Measurements from ENCODE around the gene PGC.

The PGC gene

DNA sequence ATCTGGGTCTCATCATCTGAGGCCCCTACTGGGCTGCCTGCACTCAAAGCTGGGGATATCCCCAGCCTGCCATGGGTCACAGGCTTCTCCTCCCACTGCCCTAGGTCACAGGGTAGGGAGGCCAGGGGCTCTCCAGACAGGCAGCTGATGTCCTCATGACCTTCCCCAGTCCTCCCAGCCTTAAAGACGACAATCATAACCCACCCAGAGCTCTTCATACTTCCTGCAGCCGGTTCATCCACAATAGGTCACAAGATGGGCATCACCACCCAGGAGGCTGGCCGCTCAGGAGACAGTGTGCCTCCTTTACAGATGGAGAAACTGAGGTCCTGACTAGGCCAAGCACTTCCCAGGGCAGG, 27.0 kb downstream of the PGC start:
- no peak for DNase-seq (ENCODE audit: extremely low read depth, low read depth)
- TF ChIP-seq, protein P1, sequence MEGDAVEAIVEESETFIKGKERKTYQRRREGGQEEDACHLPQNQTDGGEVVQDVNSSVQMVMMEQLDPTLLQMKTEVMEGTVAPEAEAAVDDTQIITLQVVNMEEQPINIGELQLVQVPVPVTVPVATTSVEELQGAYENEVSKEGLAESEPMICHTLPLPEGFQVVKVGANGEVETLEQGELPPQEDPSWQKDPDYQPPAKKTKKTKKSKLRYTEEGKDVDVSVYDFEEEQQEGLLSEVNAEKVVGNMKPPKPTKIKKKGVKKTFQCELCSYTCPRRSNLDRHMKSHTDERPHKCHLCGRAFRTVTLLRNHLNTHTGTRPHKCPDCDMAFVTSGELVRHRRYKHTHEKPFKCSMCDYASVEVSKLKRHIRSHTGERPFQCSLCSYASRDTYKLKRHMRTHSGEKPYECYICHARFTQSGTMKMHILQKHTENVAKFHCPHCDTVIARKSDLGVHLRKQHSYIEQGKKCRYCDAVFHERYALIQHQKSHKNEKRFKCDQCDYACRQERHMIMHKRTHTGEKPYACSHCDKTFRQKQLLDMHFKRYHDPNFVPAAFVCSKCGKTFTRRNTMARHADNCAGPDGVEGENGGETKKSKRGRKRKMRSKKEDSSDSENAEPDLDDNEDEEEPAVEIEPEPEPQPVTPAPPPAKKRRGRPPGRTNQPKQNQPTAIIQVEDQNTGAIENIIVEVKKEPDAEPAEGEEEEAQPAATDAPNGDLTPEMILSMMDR (IDR thresholded peaks at IDR 0.05; ENCODE audit: low read depth, low read length) = no peak

DNA sequence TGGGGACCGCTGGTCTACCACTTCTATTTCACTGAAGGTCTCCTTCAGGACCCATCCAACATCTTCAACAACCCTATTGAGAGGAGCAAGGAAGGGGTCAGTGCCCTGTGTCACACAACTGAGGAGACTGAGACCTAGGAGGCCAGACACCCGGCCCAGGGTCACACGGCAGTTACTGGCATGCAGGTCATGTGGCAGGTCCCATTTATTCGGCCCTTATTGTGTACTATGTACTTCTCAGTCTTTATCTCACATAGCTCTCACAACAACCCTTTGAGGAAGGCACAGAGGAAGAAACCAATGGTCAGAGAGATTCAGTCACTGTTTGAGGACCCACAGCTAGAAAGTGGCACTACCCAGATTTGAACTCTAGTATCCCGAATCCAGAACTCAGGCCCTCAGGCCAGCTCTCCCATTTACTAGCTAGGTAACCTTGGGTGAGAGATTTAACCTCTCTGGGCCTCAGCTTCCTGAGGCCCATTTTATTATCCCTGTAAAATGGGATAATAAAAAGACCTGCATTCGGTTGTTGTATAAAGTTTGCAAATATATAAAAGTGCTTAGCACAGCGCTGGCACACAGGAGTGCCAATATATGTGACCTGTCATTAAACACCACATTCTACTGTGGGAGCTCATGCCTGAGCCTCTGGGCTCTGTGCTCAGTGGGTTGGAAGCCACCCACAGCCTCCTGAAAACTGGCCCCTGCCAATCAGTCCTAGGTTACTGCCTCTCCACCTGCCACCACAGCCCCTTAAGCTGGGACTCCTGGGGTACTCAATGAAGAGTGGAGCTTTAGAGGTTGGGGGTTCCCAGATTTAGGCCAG, 27.5 kb downstream of the PGC start:
- no peak for DNase-seq (ENCODE audit: extremely low read depth, low read depth)

GRCh38 chr6:41718828-41719227, 28.4 kb downstream of the PGC start:
- TF ChIP-seq, protein P1 (IDR thresholded peaks at IDR 0.05; ENCODE audit: low read depth, low read length) = no peak
- DNase-seq (ENCODE audit: extremely low read depth, low read depth) = no peak

More for the DNA sequence above, 27.5 kb downstream of the PGC start:
- TF ChIP-seq, protein P1 (IDR thresholded peaks at IDR 0.05; ENCODE audit: low read depth, low read length) = no peak

- TF ChIP-seq, protein P1 (IDR thresholded peaks at IDR 0.05; ENCODE audit: low read depth, low read length) = no peak
- DNase-seq (ENCODE audit: extremely low read depth, low read depth) = no peak
Measured at GRCh38 chr6:41717392-41717736, 29.8 kb downstream of the PGC start.

GRCh38 chr6:41716516-41717391, 30.4 kb downstream of the PGC start:
- no peak for DNase-seq (ENCODE audit: extremely low read depth, low read depth)
- TF ChIP-seq, protein P1 (IDR thresholded peaks at IDR 0.05; ENCODE audit: low read depth, low read length) = no peak

DNA sequence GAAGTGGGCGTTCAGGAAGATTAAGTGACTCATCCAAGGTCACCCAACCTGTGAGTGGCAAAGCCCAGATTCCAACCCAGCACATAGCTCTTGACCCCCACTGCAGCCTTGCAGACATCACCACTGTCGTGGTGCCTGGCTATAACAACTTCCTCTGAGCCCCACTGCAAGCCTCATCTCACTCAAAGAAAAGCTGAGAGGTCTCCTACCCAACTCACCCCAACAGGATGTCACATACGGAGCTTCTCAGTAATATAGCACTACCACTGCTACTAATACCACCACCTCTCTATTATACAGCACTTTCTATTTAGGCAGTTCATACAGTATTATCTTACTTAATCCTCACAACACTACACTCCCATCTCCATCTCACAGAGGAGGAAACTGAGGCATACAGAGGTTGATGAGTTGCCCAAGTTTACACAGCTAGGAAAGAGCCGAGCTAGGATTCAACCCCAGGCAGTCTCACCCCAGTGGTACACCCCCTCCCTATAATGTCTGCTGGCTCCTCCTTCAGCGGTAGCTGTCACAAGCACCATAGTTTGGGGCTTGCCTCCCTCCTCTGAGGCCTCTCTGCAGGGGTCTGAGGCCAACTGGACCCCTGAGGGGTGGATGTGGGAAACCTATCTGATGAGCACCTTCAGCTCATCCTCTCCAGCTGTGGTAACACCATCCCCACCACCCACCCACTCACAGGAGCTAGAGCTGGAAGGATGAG, 31.2 kb downstream of the PGC start:
- TF ChIP-seq, protein P1 (IDR thresholded peaks at IDR 0.05; ENCODE audit: low read depth, low read length) = no peak
- DNase-seq (ENCODE audit: extremely low read depth, low read depth) = no peak
